ENCODE measurements around the gene EDN3. TPM values are rescaled to one million over a fixed set of nuclear protein-coding genes. Genes with fewer than 3 reads are reported as not detected.

EDN3 gene
- total RNA-seq, 6 donors from 2014 or later: 0.27 to 3.2 (median 1.5) TPM; not detected in 2

DNA sequence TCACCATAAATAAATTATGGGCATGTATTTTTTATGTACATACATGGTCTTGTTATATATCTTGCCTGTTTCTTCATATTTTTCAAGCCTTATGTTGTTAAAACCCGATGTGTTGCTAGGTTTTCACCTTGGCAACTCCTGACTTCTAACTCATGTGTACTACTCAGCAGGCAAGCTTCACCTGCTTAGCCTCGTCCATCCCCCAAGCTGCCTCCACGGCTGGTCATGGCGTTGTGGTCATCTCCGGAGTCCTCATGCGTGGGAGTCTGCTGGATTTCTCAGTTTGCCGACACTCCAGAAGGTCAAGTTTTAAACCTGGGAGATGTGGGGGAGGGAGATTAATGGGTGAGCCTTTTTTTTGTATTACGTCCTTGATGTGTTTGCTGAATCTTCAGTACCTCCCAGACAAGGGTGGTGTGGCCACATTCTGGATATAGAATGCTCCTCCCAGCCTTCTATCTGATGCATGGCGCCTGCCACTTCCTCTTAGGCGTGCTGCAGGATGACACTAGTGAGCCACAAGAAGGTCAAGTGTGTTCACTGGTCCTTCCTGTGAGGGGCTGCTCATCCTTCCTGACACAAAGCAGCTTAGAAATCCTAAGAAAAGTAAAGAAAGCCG lies 26.6 kb upstream of the EDN3 start:
- Histone ChIP-seq H3K36me3 (no peaks in the 10 kb centered on the region), H3K4me3 (no peak overlapping the region), H3K4me1 (no peaks in the 10 kb centered on the region), H3K9me3 (no peaks in the 10 kb centered on the region), H3K27ac (no peak overlapping the region), H3K27me3 (no peaks in the 10 kb centered on the region)
- no peak for TF ChIP-seq POLR2A (IDR thresholded peaks at IDR 0.05)
- TF ChIP-seq CTCF (IDR thresholded peaks at IDR 0.05): no peak
- TF ChIP-seq EP300 (IDR thresholded peaks at IDR 0.05): no peak
- no peak for TF ChIP-seq POLR2AphosphoS5 (IDR thresholded peaks at IDR 0.05)
- ATAC-seq (ENCODE audit: low FRiP score in 2 of 2): no peak
- 63 to 77% methylated on average over 11 of the region's 11 CpGs for WGBS, 2 donors
- DNase-seq: no peak

DNA sequence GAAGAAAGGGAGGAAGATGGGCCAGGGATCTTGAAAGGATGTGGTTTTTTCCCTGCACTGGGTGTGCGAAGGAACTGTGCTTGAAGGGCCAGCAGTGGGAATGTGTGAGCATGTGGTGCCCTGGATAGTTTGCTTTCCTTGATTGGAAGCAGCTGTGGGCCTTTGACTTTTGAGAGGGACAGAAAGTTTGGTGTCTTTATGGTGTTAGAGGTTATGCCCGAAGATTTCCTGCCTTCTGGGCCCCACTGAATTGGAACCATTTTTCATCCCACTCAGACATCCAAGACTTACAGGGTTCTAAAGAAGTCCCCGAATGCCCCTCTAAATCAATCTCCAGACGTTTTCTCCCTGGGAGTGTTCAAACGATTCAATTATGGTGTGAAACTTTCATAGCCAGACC lies 23.5 kb upstream of the EDN3 start:
- no peak overlapping the region for H3K27ac ChIP-seq
- WGBS, 2 donors: 64 to 66% methylated on average over 5 of the region's 5 CpGs
- no peak overlapping the region for H3K4me3 ChIP-seq
- H3K9me3 ChIP-seq: no peaks in the 10 kb centered on the region
- H3K27me3 ChIP-seq: no peaks in the 10 kb centered on the region
- no peak for TF ChIP-seq EP300 (IDR thresholded peaks at IDR 0.05)
- no peak for TF ChIP-seq POLR2A (IDR thresholded peaks at IDR 0.05)
- no peak for TF ChIP-seq POLR2AphosphoS5 (IDR thresholded peaks at IDR 0.05)
- no peak for TF ChIP-seq CTCF (IDR thresholded peaks at IDR 0.05)
- H3K36me3 ChIP-seq: no peaks in the 10 kb centered on the region
- ATAC-seq (ENCODE audit: low FRiP score in 2 of 2) (no peak), DNase-seq (no peak)
- H3K4me1 ChIP-seq: no peaks in the 10 kb centered on the region

DNA sequence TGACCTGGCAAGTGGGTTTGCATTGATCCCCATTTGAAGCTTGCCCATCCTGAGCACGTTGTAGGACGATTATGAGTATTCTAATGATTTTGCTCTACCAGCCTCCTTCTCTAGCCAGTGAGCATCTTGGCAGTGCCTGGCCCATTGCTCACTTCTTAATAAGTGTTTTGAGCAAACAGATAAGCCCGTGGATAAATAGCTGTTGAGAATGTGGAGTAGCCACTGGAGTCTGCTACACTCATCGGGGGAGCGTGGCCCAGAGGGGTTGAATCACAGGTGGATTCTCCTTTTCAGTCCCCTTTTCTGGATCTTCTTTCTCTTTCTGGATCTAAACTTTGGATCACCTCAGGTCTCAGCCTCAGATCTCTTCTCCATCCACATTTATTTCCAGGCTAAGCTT lies 15.9 kb upstream of the EDN3 start:
- no peaks in the 10 kb centered on the region for H3K4me1 ChIP-seq
- H3K4me3 ChIP-seq: no peak overlapping the region
- TF ChIP-seq POLR2A (IDR thresholded peaks at IDR 0.05): no peak
- TF ChIP-seq POLR2AphosphoS5 (IDR thresholded peaks at IDR 0.05): no peak
- no peak for TF ChIP-seq CTCF (IDR thresholded peaks at IDR 0.05)
- TF ChIP-seq EP300 (IDR thresholded peaks at IDR 0.05): no peak
- H3K27me3 ChIP-seq: no peaks in the 10 kb centered on the region
- DNase-seq (no peak), ATAC-seq (ENCODE audit: low FRiP score in 2 of 2) (no peak)
- H3K27ac ChIP-seq: no peak overlapping the region
- H3K36me3 ChIP-seq: no peaks in the 10 kb centered on the region
- H3K9me3 ChIP-seq: no peaks in the 10 kb centered on the region
- WGBS, 2 donors: 65 to 70% methylated on average over 5 of the region's 5 CpGs

GRCh38 chr20:59289994-59290393 lies 10.4 kb upstream of the EDN3 start:
- Histone ChIP-seq H3K36me3 (no peaks in the 10 kb centered on the region), H3K4me3 (no peak overlapping the region), H3K4me1 (peaks cover 0 to 3% (median 2%) of the 10 kb centered on the region in 4 donors), H3K27me3 (no peaks in the 10 kb centered on the region), H3K9me3 (no peaks in the 10 kb centered on the region), H3K27ac (no peak overlapping the region)
- peak in 1 of 2 donors; percentile 26 for DNase-seq
- no peak for ATAC-seq (ENCODE audit: low FRiP score in 2 of 2)
- WGBS, 2 donors: 59 to 94% methylated on average over 3 to 5 of the region's 5 CpGs
- TF ChIP-seq EP300 (IDR thresholded peaks at IDR 0.05) (no peak), CTCF (IDR thresholded peaks at IDR 0.05) (no peak), POLR2AphosphoS5 (IDR thresholded peaks at IDR 0.05) (no peak), POLR2A (IDR thresholded peaks at IDR 0.05) (no peak)

DNA sequence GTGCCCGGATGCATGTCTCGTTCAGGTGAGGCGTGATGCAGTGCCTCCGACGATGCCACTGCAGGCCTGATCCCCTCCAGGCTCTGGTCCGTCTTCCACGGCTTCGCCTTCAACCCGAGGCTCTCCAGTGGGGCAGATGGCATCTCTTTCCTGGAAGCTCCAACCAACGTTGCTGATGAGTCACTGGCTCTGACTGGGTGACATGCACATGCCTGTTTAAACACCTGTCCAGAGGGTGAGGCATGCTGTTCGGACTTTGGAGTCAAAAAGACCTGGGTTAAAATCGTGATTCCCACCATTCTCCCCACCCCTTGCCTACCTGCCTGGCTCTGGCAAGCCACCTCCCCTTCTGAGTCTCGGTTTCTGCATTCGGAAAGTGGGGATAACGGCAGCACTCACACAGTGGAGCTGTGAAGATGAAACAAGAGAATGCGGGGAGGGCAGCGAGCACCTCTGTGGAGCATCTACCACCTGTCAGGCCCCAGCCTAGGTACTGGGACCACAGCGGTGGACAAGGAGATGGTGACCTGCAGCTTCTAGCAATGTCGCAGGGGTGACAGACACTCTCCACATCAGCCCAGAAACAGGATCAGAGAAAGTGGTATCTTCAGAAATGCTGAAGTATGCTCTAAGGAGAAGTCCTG lies 8.5 kb upstream of the EDN3 start:
- TF ChIP-seq CTCF (IDR thresholded peaks at IDR 0.05) (no peak), POLR2AphosphoS5 (IDR thresholded peaks at IDR 0.05) (no peak), EP300 (IDR thresholded peaks at IDR 0.05) (no peak), POLR2A (IDR thresholded peaks at IDR 0.05) (no peak)
- H3K36me3 ChIP-seq: no peaks in the 10 kb centered on the region
- H3K27me3 ChIP-seq: no peaks in the 10 kb centered on the region
- H3K9me3 ChIP-seq: no peaks in the 10 kb centered on the region
- peaks cover 0 to 3% (median 2%) of the 10 kb centered on the region in 4 donors for H3K4me1 ChIP-seq
- DNase-seq: no peak
- ATAC-seq (ENCODE audit: low FRiP score in 2 of 2): no peak
- H3K27ac ChIP-seq: no peak overlapping the region
- H3K4me3 ChIP-seq: no peak overlapping the region
- WGBS, 2 donors: 86 to 94% methylated on average over 19 of the region's 19 CpGs

Data from upper lobe of left lung (tissue), 6 donors.